ENCODE results near the gene DAO. TPM values are rescaled to one million over a fixed set of nuclear protein-coding genes. Genes with fewer than 3 reads are reported as not detected.

The DAO gene
- polyA plus RNA-seq, 3 donors from 2014 or later: not detected

DNA sequence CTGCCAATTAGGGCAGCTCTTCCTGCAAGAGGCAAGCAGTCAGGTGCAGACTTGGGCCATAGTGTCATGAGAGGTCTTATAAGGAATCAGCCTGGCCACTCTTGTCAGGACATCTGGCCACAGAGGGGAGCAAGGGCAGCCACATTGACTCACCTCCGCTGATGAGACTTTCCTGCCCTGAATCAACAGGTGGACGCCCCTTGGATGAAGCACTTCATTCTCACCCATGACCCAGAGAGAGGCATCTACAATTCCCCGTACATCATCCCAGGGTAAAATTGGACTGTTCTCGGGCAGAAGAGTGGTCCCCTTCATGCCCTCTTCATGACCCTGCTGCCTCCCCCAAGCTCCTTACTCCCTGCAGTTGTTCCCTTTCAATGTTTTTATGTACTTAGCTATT lies 16.9 kb downstream of the DAO start:
- DNase-seq: no peak

DNA sequence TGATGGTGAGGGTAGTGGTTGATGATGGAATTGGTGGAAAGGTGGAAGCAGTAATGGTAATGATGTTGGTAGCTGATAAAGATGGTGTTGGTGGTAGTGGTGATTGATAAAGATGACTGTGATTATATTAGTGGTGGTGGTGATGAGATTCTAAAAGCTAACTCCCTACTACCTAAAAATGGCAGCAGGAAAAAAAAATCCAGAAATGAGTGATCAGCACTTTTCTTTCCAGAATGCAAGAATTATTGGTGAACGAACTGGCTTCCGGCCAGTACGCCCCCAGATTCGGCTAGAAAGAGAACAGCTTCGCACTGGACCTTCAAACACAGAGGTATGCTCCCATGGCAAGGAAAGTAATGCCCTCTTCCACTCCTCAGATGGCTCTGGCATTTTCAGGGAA lies 19.3 kb downstream of the DAO start:
- no peaks in the 10 kb centered on the region for H3K9me3 Mint-ChIP-seq
- DNase-seq: no peak
- H3K27ac Mint-ChIP-seq: no peak overlapping the region
- peaks cover 3 to 7% (median 7%) of the 10 kb centered on the region in 3 donors for H3K27me3 Mint-ChIP-seq (ENCODE audit: low read depth in 3 of 3)
- H3K4me3 Mint-ChIP-seq: no peak overlapping the region
- no peaks in the 10 kb centered on the region for H3K4me1 Mint-ChIP-seq
- no peaks in the 10 kb centered on the region for H3K36me3 Mint-ChIP-seq

More for the DNA sequence above, 16.9 kb downstream of the DAO start:
- H3K9me3 Mint-ChIP-seq: no peaks in the 10 kb centered on the region
- H3K27me3 Mint-ChIP-seq (ENCODE audit: low read depth in 3 of 3): peaks cover 3 to 7% (median 7%) of the 10 kb centered on the region in 3 donors
- no peak overlapping the region for H3K4me3 Mint-ChIP-seq
- H3K36me3 Mint-ChIP-seq: no peaks in the 10 kb centered on the region
- no peaks in the 10 kb centered on the region for H3K4me1 Mint-ChIP-seq
- H3K27ac Mint-ChIP-seq: no peak overlapping the region

DNA sequence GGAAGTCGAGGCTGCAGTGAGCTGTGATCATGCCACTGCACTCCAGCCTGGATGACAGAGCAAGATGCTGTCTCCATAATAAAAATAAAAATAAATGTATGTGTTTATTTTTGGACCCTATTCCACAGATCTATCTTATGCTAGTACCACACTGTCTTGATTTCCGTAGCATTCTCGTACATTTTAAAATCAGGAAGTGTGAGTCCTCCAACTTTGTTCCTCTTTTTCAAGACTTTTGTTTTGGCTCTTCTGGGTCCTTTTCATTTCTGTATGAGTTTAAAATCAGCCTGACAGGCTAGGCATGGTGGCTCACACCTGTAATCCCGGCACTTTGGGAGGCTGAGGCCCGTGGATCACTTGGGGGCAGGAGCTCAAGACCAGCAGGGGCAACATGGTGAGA lies 25.8 kb downstream of the DAO start:
- no peak overlapping the region for H3K4me3 Mint-ChIP-seq

DNA sequence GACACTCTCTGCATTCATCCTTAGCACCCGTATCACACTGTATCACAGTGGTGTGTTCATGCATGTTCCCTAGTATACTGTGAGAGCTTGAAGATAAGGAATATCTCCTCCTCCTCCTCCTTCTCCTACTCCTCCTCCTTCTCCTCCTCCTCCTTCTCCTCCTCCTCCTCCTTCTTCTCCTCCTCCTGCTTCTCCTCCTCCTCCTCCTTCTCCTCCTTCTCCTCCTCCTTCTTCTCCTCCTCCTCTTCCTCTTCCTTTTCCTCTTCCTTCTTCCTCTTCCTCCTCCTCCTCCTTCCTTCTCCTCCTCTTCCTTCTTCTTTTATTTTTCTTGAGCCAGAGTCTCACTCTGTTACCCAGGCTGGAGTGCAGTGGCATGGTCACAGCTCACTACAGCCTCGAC lies 27.1 kb downstream of the DAO start:
- no peak for DNase-seq
- H3K4me3 Mint-ChIP-seq: no peak overlapping the region
- peaks cover 0 to 2% (median 0%) of the 10 kb centered on the region in 6 donors for H3K9me3 Mint-ChIP-seq
- no peak overlapping the region for H3K27ac Mint-ChIP-seq
- H3K4me1 Mint-ChIP-seq: peaks cover 0 to 2% of the 10 kb centered on the region in 2 donors
- H3K27me3 Mint-ChIP-seq (ENCODE audit: low read depth in 3 of 3): peaks cover 6 to 7% (median 6%) of the 10 kb centered on the region in 3 donors
- no peaks in the 10 kb centered on the region for H3K36me3 Mint-ChIP-seq

More for the DNA sequence above, 25.8 kb downstream of the DAO start:
- Mint-ChIP-seq H3K4me1 (peaks cover 0 to 2% of the 10 kb centered on the region in 2 donors), H3K9me3 (peaks cover 0 to 2% (median 0%) of the 10 kb centered on the region in 6 donors), H3K27ac (no peak overlapping the region), H3K27me3 (ENCODE audit: low read depth in 3 of 3) (peaks cover 5 to 7% (median 5%) of the 10 kb centered on the region in 3 donors), H3K36me3 (no peaks in the 10 kb centered on the region)
- no peak for DNase-seq

DNA sequence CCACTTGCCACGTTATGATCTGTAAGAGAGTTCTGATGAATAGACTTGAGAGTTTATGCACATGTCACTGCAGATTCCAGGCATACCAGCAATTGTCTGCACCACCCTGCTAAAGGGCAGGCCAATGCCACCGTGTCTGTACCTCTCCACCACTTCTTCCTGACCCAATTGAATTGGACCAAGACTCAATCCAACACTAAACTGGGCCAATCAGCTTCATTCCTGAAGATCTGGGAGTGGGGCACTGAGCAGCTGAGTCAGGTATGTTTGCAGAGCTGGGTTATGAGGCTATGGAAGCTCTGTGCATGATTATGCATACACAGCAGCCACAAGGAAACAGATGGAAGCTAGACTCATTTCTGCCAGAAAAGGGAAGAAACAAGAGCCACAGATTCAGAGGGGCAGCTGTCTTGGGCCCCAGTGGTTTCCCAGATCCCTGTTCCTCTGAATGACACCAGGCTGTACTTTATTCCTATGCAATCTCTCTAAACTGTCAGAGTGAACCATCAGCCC lies 28.0 kb downstream of the DAO start:
- no peak for DNase-seq
- no peaks in the 10 kb centered on the region for H3K36me3 Mint-ChIP-seq
- peaks cover 0 to 2% (median 0%) of the 10 kb centered on the region in 6 donors for H3K9me3 Mint-ChIP-seq
- H3K27me3 Mint-ChIP-seq (ENCODE audit: low read depth in 3 of 3): peaks cover 6 to 10% (median 7%) of the 10 kb centered on the region in 3 donors
- no peak overlapping the region for H3K4me3 Mint-ChIP-seq
- peaks cover 0 to 2% of the 10 kb centered on the region in 2 donors for H3K4me1 Mint-ChIP-seq
- H3K27ac Mint-ChIP-seq: no peak overlapping the region

DNA sequence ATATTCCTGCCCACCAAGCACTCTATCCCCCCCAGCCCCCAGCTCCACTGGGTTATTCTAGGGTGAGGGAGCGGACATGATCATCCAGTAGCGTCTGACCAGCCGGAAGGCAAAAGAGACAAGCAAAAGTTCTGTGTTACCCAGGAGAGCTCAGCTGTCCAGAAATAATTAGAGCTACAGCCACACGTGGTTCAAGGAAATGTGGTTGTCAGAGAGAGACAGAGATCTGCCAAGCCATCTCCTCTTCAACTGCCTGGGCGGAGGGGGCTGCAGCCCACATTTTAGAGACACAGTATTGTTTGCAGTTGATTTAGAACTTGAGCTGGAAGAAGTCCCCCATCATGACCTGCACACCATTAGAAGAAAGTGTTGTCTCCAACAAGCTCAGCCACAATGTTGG lies 30.4 kb downstream of the DAO start:
- Mint-ChIP-seq H3K36me3 (no peaks in the 10 kb centered on the region), H3K4me1 (peaks cover 0 to under 1% of the 10 kb centered on the region in 2 donors), H3K9me3 (peaks cover 0 to 2% (median 0%) of the 10 kb centered on the region in 6 donors), H3K27ac (no peak overlapping the region), H3K27me3 (ENCODE audit: low read depth in 3 of 3) (peaks cover 7 to 11% (median 8%) of the 10 kb centered on the region in 3 donors), H3K4me3 (no peak overlapping the region)
- DNase-seq: no peak

DNA sequence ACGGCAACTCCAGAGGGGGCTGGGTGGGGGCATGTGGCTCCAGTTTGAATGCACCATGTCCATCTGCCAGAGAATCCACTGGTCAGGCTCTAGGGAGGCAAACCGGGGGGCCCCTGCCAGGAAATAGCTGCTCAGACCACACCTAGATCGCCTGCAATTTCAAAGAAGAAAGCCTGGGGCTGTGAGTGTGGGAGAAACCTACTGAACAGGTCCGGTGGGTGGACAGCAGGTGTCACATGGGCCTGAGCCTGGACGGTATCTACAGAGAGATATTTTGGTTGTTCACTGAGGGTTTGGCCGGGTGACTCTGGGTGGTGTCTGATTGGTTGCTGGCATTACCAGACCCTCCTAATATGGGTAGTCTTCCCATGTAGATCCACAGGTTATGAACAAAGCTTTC lies 32.0 kb downstream of the DAO start:
- no peak for DNase-seq
- Mint-ChIP-seq H3K4me1 (no peaks in the 10 kb centered on the region), H3K36me3 (no peaks in the 10 kb centered on the region), H3K27me3 (ENCODE audit: low read depth in 3 of 3) (peaks cover 4 to 14% (median 7%) of the 10 kb centered on the region in 3 donors), H3K27ac (no peak overlapping the region), H3K9me3 (no peaks in the 10 kb centered on the region), H3K4me3 (no peak overlapping the region)

DNA sequence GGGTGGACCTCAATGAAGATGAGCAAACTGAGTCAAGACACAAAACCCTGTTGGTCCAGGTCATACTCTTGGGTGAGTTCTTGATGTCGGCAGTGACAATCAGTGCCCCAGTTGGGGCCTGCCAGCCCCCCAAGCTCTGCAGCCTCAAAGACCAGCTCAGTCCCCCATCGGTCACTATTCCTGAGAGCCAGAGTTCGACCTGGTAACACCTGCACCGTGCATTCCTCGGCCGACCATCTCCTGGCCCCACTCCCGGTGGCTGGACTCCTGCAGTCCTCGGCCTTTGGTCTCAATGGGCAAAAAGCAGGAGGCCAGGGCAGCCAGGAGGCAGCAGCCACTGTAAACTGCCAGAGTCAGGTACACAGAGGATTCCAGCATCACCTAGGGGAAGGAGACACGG lies 32.5 kb downstream of the DAO start:
- H3K4me1 Mint-ChIP-seq: no peaks in the 10 kb centered on the region
- no peak overlapping the region for H3K4me3 Mint-ChIP-seq
- no peaks in the 10 kb centered on the region for H3K36me3 Mint-ChIP-seq
- no peak overlapping the region for H3K27ac Mint-ChIP-seq
- DNase-seq: no peak
- no peaks in the 10 kb centered on the region for H3K9me3 Mint-ChIP-seq
- peaks cover 4 to 14% (median 5%) of the 10 kb centered on the region in 3 donors for H3K27me3 Mint-ChIP-seq (ENCODE audit: low read depth in 3 of 3)

DNA sequence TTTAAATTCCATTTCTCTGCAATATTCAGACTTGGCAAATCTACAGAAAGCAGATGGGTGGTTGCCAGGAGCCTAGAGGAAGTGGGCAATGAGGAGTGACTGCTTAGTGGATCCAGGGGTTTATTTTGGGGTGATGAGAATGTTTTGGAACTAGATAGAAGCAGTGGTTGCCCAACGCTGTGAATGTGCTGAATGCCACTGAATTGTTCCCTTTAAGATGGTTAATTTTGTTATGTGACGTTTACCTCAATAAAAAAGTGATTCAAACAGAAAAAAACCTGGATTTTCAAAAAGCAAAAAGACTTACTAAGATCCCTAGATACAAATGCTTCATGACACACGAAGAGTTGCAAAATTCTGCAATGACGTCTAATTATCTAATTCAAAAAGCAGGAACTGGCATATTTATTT lies 34.2 kb downstream of the DAO start:
- no peaks in the 10 kb centered on the region for H3K36me3 Mint-ChIP-seq
- no peaks in the 10 kb centered on the region for H3K9me3 Mint-ChIP-seq
- H3K4me1 Mint-ChIP-seq: no peaks in the 10 kb centered on the region
- H3K4me3 Mint-ChIP-seq: no peak overlapping the region
- H3K27me3 Mint-ChIP-seq (ENCODE audit: low read depth in 3 of 3): peaks cover 0 to 12% (median 5%) of the 10 kb centered on the region in 3 donors
- no peak overlapping the region for H3K27ac Mint-ChIP-seq
- no peak for DNase-seq

DNA sequence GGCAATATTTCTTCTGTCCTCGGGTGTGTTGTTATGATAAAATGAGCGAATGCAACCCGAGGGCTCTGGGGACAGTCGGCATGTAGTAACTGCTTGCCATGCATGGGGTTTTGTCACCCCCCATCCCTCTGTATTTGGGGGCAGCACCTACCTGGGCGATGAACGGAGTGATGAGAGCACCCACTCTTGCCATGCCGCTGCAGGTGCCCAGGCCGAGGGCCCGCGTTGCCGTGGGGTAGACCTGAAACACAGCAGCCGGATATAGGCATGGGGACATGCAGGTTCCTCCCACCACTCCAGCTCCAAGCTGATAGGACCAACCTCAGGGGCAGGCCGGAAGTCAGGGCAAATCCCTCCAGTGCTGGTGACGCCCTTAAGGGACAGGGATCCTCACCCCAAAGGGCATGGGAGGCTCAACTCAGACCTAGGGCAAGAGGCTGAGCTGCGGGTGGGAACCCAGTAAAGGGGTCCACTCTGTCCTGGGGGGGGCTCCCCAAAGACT lies 35.8 kb downstream of the DAO start:
- peaks cover 2 to 10% (median 7%) of the 10 kb centered on the region in 3 donors for H3K27me3 Mint-ChIP-seq (ENCODE audit: low read depth in 3 of 3)
- H3K4me1 Mint-ChIP-seq: no peaks in the 10 kb centered on the region
- H3K27ac Mint-ChIP-seq: no peak overlapping the region
- H3K4me3 Mint-ChIP-seq: no peak overlapping the region
- H3K9me3 Mint-ChIP-seq: no peaks in the 10 kb centered on the region
- no peak for DNase-seq
- no peaks in the 10 kb centered on the region for H3K36me3 Mint-ChIP-seq

DNA sequence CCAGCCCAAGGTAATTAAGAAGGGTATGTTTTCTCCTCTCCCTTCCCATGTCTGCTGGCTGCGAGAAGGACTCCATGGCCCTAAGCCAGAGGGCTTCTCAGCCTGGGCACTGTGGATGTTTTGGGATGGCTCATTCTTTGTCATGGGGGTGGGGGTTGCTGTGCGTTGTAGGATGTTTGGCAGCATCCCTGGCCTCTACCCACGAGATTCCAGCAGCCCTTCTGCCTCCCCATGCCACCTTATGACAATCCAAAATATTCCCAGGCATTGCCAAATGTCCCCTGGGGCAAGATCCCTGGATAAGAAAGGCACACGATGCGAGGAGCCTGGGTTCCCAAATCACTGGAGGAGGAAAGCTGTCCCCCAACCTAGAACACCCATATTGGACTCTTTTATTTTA lies 36.4 kb downstream of the DAO start:
- H3K9me3 Mint-ChIP-seq: peaks cover 0 to 3% (median 0%) of the 10 kb centered on the region in 6 donors
- H3K4me1 Mint-ChIP-seq: no peaks in the 10 kb centered on the region
- peaks cover 2 to 10% (median 6%) of the 10 kb centered on the region in 3 donors for H3K27me3 Mint-ChIP-seq (ENCODE audit: low read depth in 3 of 3)
- no peaks in the 10 kb centered on the region for H3K36me3 Mint-ChIP-seq
- no peak for DNase-seq
- H3K27ac Mint-ChIP-seq: no peak overlapping the region
- H3K4me3 Mint-ChIP-seq: no peak overlapping the region

DNA sequence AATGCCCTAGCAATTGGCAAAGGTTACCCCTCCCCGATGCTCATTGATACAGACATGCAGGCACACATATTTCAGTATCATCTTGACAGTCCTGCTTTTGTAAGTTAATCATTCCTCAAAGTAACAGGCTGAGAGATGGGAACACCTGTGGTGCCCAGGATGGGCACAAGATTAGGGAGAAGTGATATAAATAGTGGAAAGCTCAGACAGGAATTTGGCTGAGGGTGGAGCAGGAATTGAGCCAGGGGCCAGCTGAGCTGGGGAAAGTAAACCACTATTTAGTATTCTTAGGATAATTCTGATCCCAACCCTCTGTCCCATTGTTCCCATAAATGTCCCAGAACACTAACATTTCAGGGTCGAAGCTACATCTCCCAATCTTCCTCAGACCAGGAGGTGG lies 38.3 kb downstream of the DAO start:
- Mint-ChIP-seq H3K36me3 (no peaks in the 10 kb centered on the region), H3K4me1 (no peaks in the 10 kb centered on the region), H3K4me3 (no peak overlapping the region), H3K9me3 (peaks cover 0 to 3% (median 0%) of the 10 kb centered on the region in 6 donors), H3K27ac (no peak overlapping the region), H3K27me3 (ENCODE audit: low read depth in 3 of 3) (peaks cover 3 to 6% (median 6%) of the 10 kb centered on the region in 3 donors)
- DNase-seq: no peak

DNA sequence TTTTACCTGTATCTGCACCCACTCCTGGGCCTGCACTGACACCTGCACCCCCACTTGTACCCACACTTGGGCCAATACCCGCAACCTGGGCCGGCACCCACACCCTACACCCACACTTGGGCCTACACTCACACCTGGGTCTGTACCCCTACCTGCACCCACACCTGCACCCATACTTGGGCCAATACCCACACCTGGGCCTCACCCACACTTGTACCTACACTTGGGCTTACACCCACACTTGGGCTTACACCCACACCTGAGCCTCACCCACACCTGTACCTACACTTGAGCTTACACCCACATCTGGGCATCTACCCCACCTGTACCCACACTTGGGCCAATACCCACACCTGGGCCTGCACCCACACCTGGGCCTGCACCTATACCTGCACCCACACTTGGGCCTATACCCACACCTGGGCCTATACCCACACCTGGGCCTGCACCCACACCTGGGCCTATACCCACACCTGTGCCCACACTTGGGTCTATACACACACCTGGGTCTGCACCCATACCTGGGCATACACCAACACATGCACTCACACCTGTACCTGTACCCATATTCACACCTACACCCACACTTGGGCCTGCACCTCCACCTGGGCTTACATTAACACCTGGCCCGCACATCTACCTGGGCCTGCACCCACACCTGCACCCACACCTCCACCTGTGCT lies 39.2 kb downstream of the DAO start:
- no peak overlapping the region for H3K27ac Mint-ChIP-seq

DNA sequence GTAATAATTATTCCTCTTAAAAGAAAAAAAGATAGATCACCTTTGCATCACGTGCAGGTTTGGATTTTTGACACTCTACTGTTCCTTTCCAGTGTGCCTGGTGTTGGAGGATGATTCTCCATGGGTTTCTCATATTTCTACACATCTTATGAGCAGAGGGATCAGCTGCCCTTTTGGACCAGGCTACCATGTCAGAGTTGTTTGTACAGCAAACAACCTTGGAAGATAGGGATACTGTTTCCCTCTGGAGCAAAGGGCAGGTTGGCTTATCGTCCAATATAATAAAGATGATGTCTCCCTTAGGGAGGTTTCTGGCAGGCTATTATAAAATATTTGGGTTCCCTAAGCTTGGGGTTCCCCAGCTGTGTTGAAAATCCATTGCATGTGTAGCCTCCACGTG lies 42.1 kb downstream of the DAO start:
- H3K36me3 Mint-ChIP-seq: no peaks in the 10 kb centered on the region
- no peak overlapping the region for H3K4me3 Mint-ChIP-seq
- no peaks in the 10 kb centered on the region for H3K4me1 Mint-ChIP-seq
- peaks cover 0 to 6% (median 0%) of the 10 kb centered on the region in 6 donors for H3K9me3 Mint-ChIP-seq
- DNase-seq: no peak
- H3K27ac Mint-ChIP-seq: no peak overlapping the region
- peaks cover 2 to 3% (median 3%) of the 10 kb centered on the region in 3 donors for H3K27me3 Mint-ChIP-seq (ENCODE audit: low read depth in 3 of 3)

More for the DNA sequence above, 39.2 kb downstream of the DAO start:
- H3K4me3 Mint-ChIP-seq: no peak overlapping the region
- no peaks in the 10 kb centered on the region for H3K36me3 Mint-ChIP-seq
- no peak for DNase-seq
- H3K27me3 Mint-ChIP-seq (ENCODE audit: low read depth in 3 of 3): peaks cover 3 to 6% (median 3%) of the 10 kb centered on the region in 3 donors
- no peaks in the 10 kb centered on the region for H3K4me1 Mint-ChIP-seq
- peaks cover 0 to 3% (median 0%) of the 10 kb centered on the region in 6 donors for H3K9me3 Mint-ChIP-seq

Data from immature natural killer cell (primary cell).